Neural cell (in vitro differentiated cells): ENCODE measurements around the gene NPY. TPM values are rescaled to one million over a fixed set of nuclear protein-coding genes. Genes with fewer than 3 reads are reported as not detected.

Experiments
- H2AFZ ChIP-seq: fragments of 200-600, 300-800 bp; sonication (generic), shearing (Covaris generic); 2 replicates; pipeline ENCODE4 v1.6.0; 2014; ENCODE audit warnings: low read depth, mild to moderate bottlenecking, antibody characterized with exemption, low read length, moderate library complexity
- H3F3A ChIP-seq: fragments of 200-600 bp; shearing (Covaris generic); 2 replicates; pipeline ENCODE4 v1.6.1; 2016; ENCODE audit warnings: mild to moderate bottlenecking, moderate library complexity, mixed read lengths, antibody characterized with exemption, low read length; ENCODE audit not compliant: insufficient read depth, poor library complexity, severe bottlenecking
- H3K27ac ChIP-seq: fragments of 200-600, 300-800 bp; sonication (generic), shearing (Covaris generic); 2 replicates; pipeline ENCODE4 v1.5.1; 2014; ENCODE audit warnings: mild to moderate bottlenecking, low read length, moderate library complexity
- H3K27me3 ChIP-seq: fragments of 300-800, 200-600 bp; sonication (generic), shearing (Covaris generic); 2 replicates; pipeline ENCODE4 v1.6.0; 2014; ENCODE audit warnings: mild to moderate bottlenecking, low read depth, low read length, moderate library complexity; ENCODE audit not compliant: insufficient read depth
- H3K36me3 ChIP-seq: fragments of 300-800, 200-600 bp; sonication (generic), shearing (Covaris generic); 2 replicates; pipeline ENCODE4 v1.5.1; 2014; ENCODE audit warnings: mild to moderate bottlenecking, antibody characterized with exemption, low read length, moderate library complexity; ENCODE audit not compliant: insufficient read depth
- H3K4me2 ChIP-seq: fragments of 300-800, 200-600 bp; sonication (generic), shearing (Covaris generic); 2 replicates; pipeline ENCODE4 v1.6.0; 2014; ENCODE audit warnings: mild to moderate bottlenecking, low read length
- H3K4me3 ChIP-seq: fragments of 300-800, 200-600 bp; sonication (generic), shearing (Covaris generic); 2 replicates; pipeline ENCODE4 v1.5.1; 2014; ENCODE audit warnings: mild to moderate bottlenecking, low read length, moderate library complexity
- H3K79me2 ChIP-seq: fragments of 200-600 bp; shearing (Covaris generic); replicated peaks from 2 replicates; pipeline ENCODE4 v1.6.0; 2014; ENCODE audit warnings: mild to moderate bottlenecking, low read length, moderate library complexity; ENCODE audit not compliant: insufficient read depth
- H3K9ac ChIP-seq: fragments of 300-800, 200-600 bp; sonication (generic), shearing (Covaris generic); 2 replicates; pipeline ENCODE4 v1.6.1; 2016; ENCODE audit warnings: mild to moderate bottlenecking, low read length, mixed read lengths
- H3K9me2 ChIP-seq: fragments of 200-600 bp; shearing (Covaris generic); 2 replicates; pipeline ENCODE4 v1.6.1; 2016; ENCODE audit warnings: mild to moderate bottlenecking, low read length, mixed read lengths; ENCODE audit not compliant: insufficient read depth
- H3K9me3 ChIP-seq: fragments of 200-600, 300-800 bp; sonication (generic), shearing (Covaris generic); 2 replicates; pipeline ENCODE4 v1.6.1; 2016; ENCODE audit warnings: mild to moderate bottlenecking, mixed run types, low read length, moderate library complexity, mixed read lengths
- H4K20me1 ChIP-seq: fragments of 200-600 bp; shearing (Covaris generic); 2 replicates; pipeline ENCODE4 v1.6.1; 2016; ENCODE audit warnings: mild to moderate bottlenecking, mixed run types; ENCODE audit not compliant: insufficient read depth
- CTCF ChIP-seq: fragments of 450-650 bp; IDR thresholded peaks from 2 replicates; pipeline ENCODE4 v1.5.1; 2014; ENCODE audit warnings: antibody characterized with exemption, mild to moderate bottlenecking, moderate library complexity; ENCODE audit not compliant: poor library complexity, severe bottlenecking
- EP300 ChIP-seq: fragments of 450-650 bp; conservative IDR thresholded peaks from 2 replicates; pipeline ENCODE4 v1.6.1; 2014; ENCODE audit warnings: antibody characterized with exemption, mild to moderate bottlenecking, moderate library complexity; ENCODE audit not compliant: poor library complexity, severe bottlenecking
- EZH2 ChIP-seq: fragments of 200-600, 300-800 bp; shearing (Covaris generic), sonication (generic); IDR thresholded peaks from 2 replicates; pipeline ENCODE4 v1.6.1; 2014; ENCODE audit warnings: antibody characterized with exemption, low read length, borderline replicate concordance, mild to moderate bottlenecking; ENCODE audit not compliant: insufficient read depth, poor library complexity, severe bottlenecking
- MXI1 ChIP-seq: fragments of 450-650 bp; conservative IDR thresholded peaks from 2 replicates; pipeline ENCODE4 v1.6.1; 2014; ENCODE audit warnings: antibody characterized with exemption, mild to moderate bottlenecking; ENCODE audit not compliant: poor library complexity, severe bottlenecking
- POLR2AphosphoS5 ChIP-seq: IDR thresholded peaks from 2 replicates; pipeline ENCODE4 v1.6.1; 2012
- RAD21 ChIP-seq: fragments of 450-650 bp; conservative IDR thresholded peaks from 2 replicates; pipeline ENCODE4 v1.6.1; 2014; ENCODE audit warnings: antibody characterized with exemption, mild to moderate bottlenecking, moderate library complexity
- REST ChIP-seq: IDR thresholded peaks from 2 replicates; pipeline ENCODE4 v1.6.1; 2012; ENCODE audit warnings: borderline replicate concordance
- SMC3 ChIP-seq: fragments of 450-650 bp; conservative IDR thresholded peaks from 2 replicates; pipeline ENCODE4 v1.6.1; 2014; ENCODE audit warnings: antibody characterized with exemption, mild to moderate bottlenecking, moderate library complexity; ENCODE audit not compliant: poor library complexity
- TAF1 ChIP-seq: IDR thresholded peaks from 2 replicates; pipeline ENCODE4 v1.6.1; 2012; ENCODE audit warnings: low read depth
- polyA plus RNA-seq: library from polyadenylated mRNA; depleted of rRNA; stranded (reverse); fragments of >200 nt; gene quantifications from 2 replicates; pipeline ENCODE4 v1.2.3, GENCODE V29; 2014

NPY gene
- polyA plus RNA-seq, 1 donor from 2014 or later: not detected

GRCh38 chr7:24299192-24299591 is 15.2 kb downstream of the NPY start:
- no peak for TF ChIP-seq SMC3
- TF ChIP-seq TAF1: no peak
- no peak for TF ChIP-seq MXI1
- no peak for TF ChIP-seq EZH2
- TF ChIP-seq CTCF: no peak
- TF ChIP-seq RAD21: no peak
- Histone ChIP-seq H3K79me2 (no peaks in the 10 kb centered on the region), H3K27ac (no peak overlapping the region), H3K9me2 (no peaks in the 10 kb centered on the region), H2AFZ (no peak overlapping the region), H3K9ac (no peak overlapping the region), H3K4me3 (no peak overlapping the region), H3K36me3 (no peaks in the 10 kb centered on the region), H3K9me3 (no peaks in the 10 kb centered on the region), H3K27me3 (no peaks in the 10 kb centered on the region), H3F3A (no peaks in the 10 kb centered on the region), H3K4me2 (no peak overlapping the region), H4K20me1 (no peaks in the 10 kb centered on the region)

- no peak overlapping the region for H2AFZ ChIP-seq
- no peak overlapping the region for H3K27ac ChIP-seq
- no peaks in the 10 kb centered on the region for H3K79me2 ChIP-seq
- H3K4me2 ChIP-seq: no peak overlapping the region
- H3K36me3 ChIP-seq: no peaks in the 10 kb centered on the region
- H3K9ac ChIP-seq: no peak overlapping the region
- H4K20me1 ChIP-seq: no peaks in the 10 kb centered on the region
- H3K9me3 ChIP-seq: no peaks in the 10 kb centered on the region
- no peaks in the 10 kb centered on the region for H3K27me3 ChIP-seq
- TF ChIP-seq EZH2: no peak
- no peak for TF ChIP-seq SMC3
- TF ChIP-seq REST: no peak
- TF ChIP-seq POLR2AphosphoS5: no peak
- no peak for TF ChIP-seq CTCF
- TF ChIP-seq TAF1: no peak
- no peak for TF ChIP-seq EP300
- no peak for TF ChIP-seq RAD21
- TF ChIP-seq MXI1: no peak
- no peaks in the 10 kb centered on the region for H3K9me2 ChIP-seq
- no peaks in the 10 kb centered on the region for H3F3A ChIP-seq
- no peak overlapping the region for H3K4me3 ChIP-seq
Measured at GRCh38 chr7:24301703-24302102, 17.7 kb downstream of the NPY start.
